GM23248 (cell line): Measurements from ENCODE around the gene TMEM45B. TPM values are rescaled to one million over a fixed set of nuclear protein-coding genes. Genes with fewer than 3 reads are reported as not detected.

ENCODE experiments used
- DNase-seq: peaks from one replicate; pipeline ENCODE4 v3.0.0-alpha.2; 2015
- H2AFZ ChIP-seq: fragments of 200-600 bp; sonication (generic); 2 replicates; pipeline ENCODE4 v1.6.1; 2016; ENCODE audit warnings: antibody characterized with exemption
- H3F3A ChIP-seq: fragments of 200-600 bp; sonication (generic); 2 replicates; pipeline ENCODE4 v1.6.1; 2016; ENCODE audit warnings: mild to moderate bottlenecking, antibody characterized with exemption, mixed run types; ENCODE audit not compliant: insufficient read depth
- H3K27ac ChIP-seq: fragments of 200-600 bp; sonication (generic); 2 replicates; pipeline ENCODE4 v1.5.1; 2016; ENCODE audit warnings: mild to moderate bottlenecking
- H3K27me3 ChIP-seq: fragments of 200-600 bp; sonication (generic); replicated peaks from 2 replicates; pipeline ENCODE4 v1.6.1; 2016; ENCODE audit warnings: mild to moderate bottlenecking; ENCODE audit not compliant: insufficient read depth
- H3K36me3 ChIP-seq: fragments of 200-600 bp; sonication (generic); 2 replicates; pipeline ENCODE4 v1.6.1; 2016; ENCODE audit warnings: low read depth, mild to moderate bottlenecking
- H3K4me1 ChIP-seq: fragments of 200-600 bp; sonication (generic); 2 replicates; pipeline ENCODE4 v1.6.1; 2016; ENCODE audit warnings: mild to moderate bottlenecking; ENCODE audit not compliant: insufficient read depth
- H3K4me2 ChIP-seq: fragments of 200-600 bp; sonication (generic); one replicate; pipeline ENCODE4 v1.6.1; 2016; ENCODE audit warnings: mild to moderate bottlenecking; ENCODE audit not compliant: unreplicated experiment
- H3K4me3 ChIP-seq: fragments of 200-600 bp; sonication (generic); 2 replicates; pipeline ENCODE4 v1.5.1; 2016; ENCODE audit warnings: mild to moderate bottlenecking
- H3K79me2 ChIP-seq: fragments of 200-600 bp; sonication (generic); 2 replicates; pipeline ENCODE4 v1.6.1; 2016; ENCODE audit warnings: mild to moderate bottlenecking; ENCODE audit not compliant: insufficient read depth
- H3K9ac ChIP-seq: fragments of 200-600 bp; sonication (generic); 2 replicates; pipeline ENCODE4 v1.6.1; 2016; ENCODE audit warnings: mild to moderate bottlenecking
- H3K9me2 ChIP-seq: fragments of 200-600 bp; sonication (generic); 2 replicates; pipeline ENCODE4 v1.6.1; 2016; ENCODE audit warnings: mixed run types, mild to moderate bottlenecking, moderate library complexity; ENCODE audit not compliant: insufficient read depth
- H3K9me3 ChIP-seq: fragments of 200-600 bp; sonication (generic); one replicate; pipeline ENCODE4 v1.6.1; 2017; ENCODE audit warnings: low read depth
- H4K20me1 ChIP-seq: fragments of 200-600 bp; sonication (generic); 2 replicates; pipeline ENCODE4 v1.6.0; 2016; ENCODE audit not compliant: insufficient read depth
- EZH2 ChIP-seq: fragments of 200-600 bp; sonication (generic); IDR thresholded peaks from 2 replicates; pipeline ENCODE4 v1.6.1; 2018; ENCODE audit warnings: antibody characterized with exemption, mild to moderate bottlenecking; ENCODE audit not compliant: insufficient read depth, poor library complexity, severe bottlenecking
- EZH2phosphoT487 ChIP-seq: fragments of 200-600 bp; sonication (generic); IDR thresholded peaks from 2 replicates; pipeline ENCODE4 v1.6.1; 2018; ENCODE audit warnings: antibody characterized with exemption, moderate library complexity, mild to moderate bottlenecking, low read depth; ENCODE audit not compliant: insufficient read depth
- WGBS, 2 experiments: methylation state at CpG; one replicate each; pipeline ENCODE4 v1.1.6; 2015 to 2017; ENCODE audit warnings: low lambda C conversion rate in 2 of 2, low coverage in 1 of 2; ENCODE audit errors: missing lambda C conversion rate in 2 of 2; 5-methylcytosine and 5-hydroxymethylcytosine counted together
- in situ Hi-C: fragments of 300-500 bp; cut with MboI; formaldehyde crosslinking; loops from 2 replicates; pipeline ENCODE4 v1.15.0; 2020
- polyA plus RNA-seq: library from polyadenylated mRNA; unstranded; fragments of >200 nt; fragmentation: Nextera tagmentation; extraction: Ambion mirVana; gene quantifications from 2 replicates; pipeline ENCODE4 v1.2.1, GENCODE V29; 2016
- total RNA-seq: library from RNA; depleted of rRNA; stranded (reverse); fragments of >200 nt; shearing (Covaris generic); gene quantifications from 2 replicates; pipeline ENCODE4 v1.2.3, GENCODE V29; 2014

Gene TMEM45B
- total and polyA plus RNA-seq, 2 experiments from 2014 or later: not detected

DNA sequence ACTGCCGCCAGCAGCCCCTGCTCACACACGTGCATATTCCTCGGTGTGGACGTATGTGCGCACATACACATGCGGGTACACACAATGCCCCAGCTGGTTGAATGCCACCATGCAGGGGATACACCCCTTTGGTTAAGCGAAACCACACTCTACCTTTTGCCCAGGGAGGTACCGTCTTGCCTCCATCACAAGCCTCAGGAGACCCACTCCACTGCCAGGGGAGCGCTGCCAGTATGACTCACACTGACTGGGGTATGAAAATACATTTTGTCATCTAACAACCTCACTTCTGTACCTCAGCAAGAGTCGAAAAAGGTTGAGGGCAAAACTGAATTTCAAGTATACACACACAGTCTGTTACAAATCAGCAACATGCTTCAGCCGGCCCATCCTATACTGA is 39.4 kb downstream of the TMEM45B start:
- no peaks in the 10 kb centered on the region for H3F3A ChIP-seq
- H3K4me1 ChIP-seq: no peaks in the 10 kb centered on the region
- H3K36me3 ChIP-seq: 0 out of 2 replicates have a peak, but pooled peaks cover 4% of the 10 kb centered on the region
- H3K4me2 ChIP-seq: no peak overlapping the region
- DNase-seq: no peak
- WGBS, 2 experiments: 80 to 86% methylated on average over 11 of the region's 11 CpGs
- H3K9ac ChIP-seq: no peak overlapping the region
- no peaks in the 10 kb centered on the region for H3K9me3 ChIP-seq
- H2AFZ ChIP-seq: no peak overlapping the region
- H3K27ac ChIP-seq: no peak overlapping the region
- no peaks in the 10 kb centered on the region for H3K9me2 ChIP-seq
- in situ Hi-C loops: no loop called here
- H3K4me3 ChIP-seq: no peak overlapping the region
- H3K27me3 ChIP-seq: peaks cover 43% of the 10 kb centered on the region
- no peak for TF ChIP-seq EZH2phosphoT487
- TF ChIP-seq EZH2: no peak
- H4K20me1 ChIP-seq: no peaks in the 10 kb centered on the region
- no peaks in the 10 kb centered on the region for H3K79me2 ChIP-seq

DNA sequence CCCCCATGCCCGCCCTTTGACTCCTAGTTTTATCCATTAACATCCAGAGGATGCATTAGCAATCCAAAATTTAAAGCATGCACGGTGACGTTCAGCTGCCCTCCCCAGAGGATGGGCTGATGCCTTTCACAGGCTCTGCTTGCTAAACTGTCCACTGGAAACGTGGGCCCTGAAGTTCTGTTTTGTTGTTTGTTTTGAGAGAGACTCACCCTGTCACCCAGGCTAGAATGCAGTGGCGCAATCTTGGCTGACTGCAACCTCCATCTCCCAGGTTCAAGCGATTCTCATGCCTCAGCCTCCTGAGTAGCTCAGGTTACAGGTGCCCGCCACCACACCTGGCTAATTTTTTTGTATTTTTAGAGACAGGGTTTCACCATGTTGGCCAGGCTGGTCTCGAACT is 40.4 kb downstream of the TMEM45B start:
- no peak overlapping the region for H3K4me2 ChIP-seq
- no peak for TF ChIP-seq EZH2
- TF ChIP-seq EZH2phosphoT487: no peak
- in situ Hi-C loops: no loop called here

DNA sequence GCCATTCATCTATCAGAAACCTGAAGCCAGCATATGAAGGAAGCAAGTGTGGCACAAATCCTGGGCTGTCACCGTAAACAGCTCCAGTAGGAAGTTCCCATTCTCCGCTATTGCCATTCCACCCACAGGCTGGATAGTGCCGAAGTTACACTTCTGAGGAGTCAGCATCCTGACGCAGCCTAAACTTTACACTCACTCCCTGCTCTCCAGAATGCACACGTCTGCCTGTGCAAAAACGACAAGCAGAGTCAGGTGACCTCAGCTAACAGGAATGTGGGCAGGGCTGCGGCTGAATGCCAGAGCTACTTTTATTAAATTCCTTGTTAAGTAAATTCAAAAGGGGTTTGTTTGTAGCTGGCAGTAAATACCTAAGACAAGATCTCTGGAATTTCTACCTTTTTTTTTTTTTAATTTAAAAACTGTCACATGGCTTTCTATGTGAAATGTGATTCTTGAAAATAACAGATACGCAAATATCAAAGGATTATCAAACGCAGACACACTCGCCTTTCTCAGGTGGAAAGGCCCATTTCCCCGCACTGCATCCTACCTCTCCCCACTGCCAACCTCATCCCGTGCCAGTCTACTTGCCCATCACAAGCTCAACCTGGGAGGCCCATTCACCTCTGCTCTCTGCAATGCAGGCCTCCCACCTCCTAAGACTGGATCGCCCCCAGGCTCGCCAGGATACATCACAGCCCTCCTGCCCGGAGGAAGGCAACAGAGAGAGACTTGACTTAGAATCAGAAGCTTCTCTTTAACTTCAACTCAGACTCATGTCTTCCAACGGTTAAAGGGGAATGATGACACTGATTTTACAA is 46.3 kb downstream of the TMEM45B start:
- no peaks in the 10 kb centered on the region for H4K20me1 ChIP-seq
- H3K27ac ChIP-seq: no peak overlapping the region
- no peaks in the 10 kb centered on the region for H3K27me3 ChIP-seq
- DNase-seq: peak; percentile 95
- H3K9me2 ChIP-seq: no peaks in the 10 kb centered on the region
- H3K79me2 ChIP-seq: no peaks in the 10 kb centered on the region
- no peaks in the 10 kb centered on the region for H3K9me3 ChIP-seq
- WGBS, 2 experiments: 37 to 38% methylated on average over 16 of the region's 16 CpGs
- peak overlapping the region; percentile 11 for H3K4me2 ChIP-seq
- no peak overlapping the region for H3K4me3 ChIP-seq
- peaks cover 20% of the 10 kb centered on the region; the same call in 1 of the 2 replicates for H3K36me3 ChIP-seq
- in situ Hi-C loops: no loop called here
- H3K4me1 ChIP-seq: peaks cover 10% of the 10 kb centered on the region; the same call in 1 of the 2 replicates
- TF ChIP-seq EZH2phosphoT487 (no peak), EZH2 (no peak)
- no peak overlapping the region for H2AFZ ChIP-seq
- no peaks in the 10 kb centered on the region for H3F3A ChIP-seq
- no peak overlapping the region for H3K9ac ChIP-seq

More for the DNA sequence above, 40.4 kb downstream of the TMEM45B start:
- no peaks in the 10 kb centered on the region for H3K9me2 ChIP-seq
- no peaks in the 10 kb centered on the region for H3F3A ChIP-seq
- no peak for DNase-seq
- H3K27me3 ChIP-seq: peaks cover 34% of the 10 kb centered on the region
- H3K4me3 ChIP-seq: no peak overlapping the region
- no peak overlapping the region for H2AFZ ChIP-seq
- no peak overlapping the region for H3K27ac ChIP-seq
- no peaks in the 10 kb centered on the region for H3K9me3 ChIP-seq
- H4K20me1 ChIP-seq: no peaks in the 10 kb centered on the region
- H3K4me1 ChIP-seq: no peaks in the 10 kb centered on the region
- WGBS, 2 experiments: 84 to 86% methylated on average over 8 of the region's 8 CpGs
- H3K79me2 ChIP-seq: no peaks in the 10 kb centered on the region
- no peak overlapping the region for H3K9ac ChIP-seq
- H3K36me3 ChIP-seq: 0 out of 2 replicates have a peak, but pooled peaks cover 5% of the 10 kb centered on the region

DNA sequence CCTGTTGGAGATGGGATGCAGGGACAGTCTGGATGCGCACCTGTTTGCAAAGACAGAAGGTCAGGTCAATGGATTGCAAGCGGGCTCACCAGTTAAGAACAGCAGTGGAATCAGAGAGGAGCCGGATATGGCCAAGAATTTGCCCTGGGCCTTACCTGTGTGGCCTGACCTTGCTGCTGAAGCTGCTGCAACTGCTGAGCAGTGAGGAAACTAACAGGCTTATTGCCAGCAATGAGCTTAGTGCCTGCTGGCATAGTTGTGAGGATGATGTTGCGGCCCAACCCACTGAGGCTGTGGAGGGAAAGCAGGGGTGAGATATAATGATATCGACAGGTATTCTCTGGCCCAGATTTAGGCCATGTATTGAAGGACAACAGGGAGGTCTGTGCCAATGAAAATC is 49.2 kb downstream of the TMEM45B start:
- Histone ChIP-seq H3K9me3 (no peaks in the 10 kb centered on the region), H3K27me3 (no peaks in the 10 kb centered on the region), H3K9me2 (no peaks in the 10 kb centered on the region), H3K36me3 (peaks cover 32% of the 10 kb centered on the region; the same call in 1 of the 2 replicates), H2AFZ (no peak overlapping the region), H3K4me2 (no peak overlapping the region), H3K4me1 (peaks cover 10% of the 10 kb centered on the region; the same call in 1 of the 2 replicates), H3K4me3 (no peak overlapping the region), H3K79me2 (no peaks in the 10 kb centered on the region), H3K27ac (no peak overlapping the region), H3F3A (no peaks in the 10 kb centered on the region), H3K9ac (no peak overlapping the region), H4K20me1 (no peaks in the 10 kb centered on the region)
- WGBS, 2 experiments: 98 to 100% methylated on average over 5 of the region's 5 CpGs
- TF ChIP-seq EZH2 (no peak), EZH2phosphoT487 (no peak)
- in situ Hi-C loops: no loop called here
- no peak for DNase-seq
